ENCODE results near the gene STXBP3. TPM values are rescaled to one million over a fixed set of nuclear protein-coding genes. Genes with fewer than 3 reads are reported as not detected.

The STXBP3 gene
- total and polyA plus RNA-seq, 9 of the 15 experiments (the other 6 are each of a cell fraction or from before 2014, with no cell fraction given) = 32.5 to 52.5 (median 39.2) TPM

DNA sequence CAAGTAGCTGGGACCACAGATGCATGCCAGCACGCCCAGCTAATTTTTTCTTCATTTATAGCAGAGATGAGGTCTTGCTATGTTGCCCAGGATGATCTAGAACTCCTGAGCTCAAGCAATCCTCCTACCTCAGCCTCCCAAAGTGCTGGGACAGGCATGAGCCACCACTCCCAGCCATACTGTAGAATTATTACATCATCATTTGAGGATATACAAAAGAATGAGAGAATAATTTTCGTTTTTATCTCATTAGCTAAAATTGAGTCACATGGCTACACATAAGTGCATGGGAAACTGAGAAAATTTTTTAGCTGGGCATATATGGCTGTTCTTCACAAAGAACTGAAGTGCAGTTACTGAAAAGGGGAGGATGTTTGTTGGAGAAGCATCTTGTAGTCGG, 21.2 kb downstream of the STXBP3 start:
- 57% methylated on average over 3 of the region's 3 CpGs for WGBS (ENCODE audit: insufficient coverage, low coverage, missing lambda C conversion rate)
- BruUV-seq (replicated peaks) = no TSS peak
- ChIA-PET POLR2A (interaction anchor here (1.2 kb wide), 1 partner anchor 10 kb away, joined by 4 read pairs; no protein-coding TSS in a partner anchor), CTCF (ENCODE audit: low intra/inter-chr PET ratio) (no interaction called here)
- Histone ChIP-seq H3K9me1 (ENCODE audit: control insufficient read depth, insufficient read depth, low read length) (no peaks in the 10 kb centered on the region), H3K27me3 (ENCODE audit: control insufficient read depth in 2 of 2, insufficient read depth in 2 of 2, low read length in 2 of 2) (no peaks in the 10 kb centered on the region), H3K27ac (ENCODE audit: extremely low read depth, low read depth, low read length) (no peak overlapping the region), H3K9ac (ENCODE audit: insufficient read depth in 1 of 2, low read depth in 2 of 2, low read length in 2 of 2) (no peak overlapping the region), H4K20me1 (replicated peaks; ENCODE audit: control insufficient read depth, insufficient read depth, low read length) (no peaks in the 10 kb centered on the region), H3K36me3 (ENCODE audit: control insufficient read depth, insufficient read depth, low read length) (peaks cover 21% of the 10 kb centered on the region), H2AFZ (ENCODE audit: low read depth, low read length) (no peak overlapping the region), H3K4me3 (no peak overlapping the region), H3K4me2 (ENCODE audit: insufficient read depth, low read length) (no peak overlapping the region), H3K4me1 (replicated peaks in 1 of 2; ENCODE audit: control insufficient read depth in 2 of 2, insufficient read depth in 2 of 2, low read length in 2 of 2) (no peaks in the 10 kb centered on the region), H3K9me3 (replicated peaks; ENCODE audit: control insufficient read depth, insufficient read depth, low read depth, low read length) (no peaks in the 10 kb centered on the region), H3K79me2 (ENCODE audit: control insufficient read depth, insufficient read depth, low read length) (no peaks in the 10 kb centered on the region)
- TF ChIP-seq, protein P1, sequence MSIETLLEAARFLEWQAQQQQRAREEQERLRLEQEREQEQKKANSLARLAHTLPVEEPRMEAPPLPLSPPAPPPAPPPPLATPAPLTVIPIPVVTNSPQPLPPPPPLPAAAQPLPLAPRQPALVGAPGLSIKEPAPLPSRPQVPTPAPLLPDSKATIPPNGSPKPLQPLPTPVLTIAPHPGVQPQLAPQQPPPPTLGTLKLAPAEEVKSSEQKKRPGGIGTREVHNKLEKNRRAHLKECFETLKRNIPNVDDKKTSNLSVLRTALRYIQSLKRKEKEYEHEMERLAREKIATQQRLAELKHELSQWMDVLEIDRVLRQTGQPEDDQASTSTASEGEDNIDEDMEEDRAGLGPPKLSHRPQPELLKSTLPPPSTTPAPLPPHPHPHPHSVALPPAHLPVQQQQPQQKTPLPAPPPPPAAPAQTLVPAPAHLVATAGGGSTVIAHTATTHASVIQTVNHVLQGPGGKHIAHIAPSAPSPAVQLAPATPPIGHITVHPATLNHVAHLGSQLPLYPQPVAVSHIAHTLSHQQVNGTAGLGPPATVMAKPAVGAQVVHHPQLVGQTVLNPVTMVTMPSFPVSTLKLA (conservative IDR thresholded peaks at IDR 0.05) = no peak
- TF ChIP-seq, protein P2, sequence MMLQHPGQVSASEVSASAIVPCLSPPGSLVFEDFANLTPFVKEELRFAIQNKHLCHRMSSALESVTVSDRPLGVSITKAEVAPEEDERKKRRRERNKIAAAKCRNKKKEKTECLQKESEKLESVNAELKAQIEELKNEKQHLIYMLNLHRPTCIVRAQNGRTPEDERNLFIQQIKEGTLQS (IDR thresholded peaks at IDR 0.05) = peak; percentile 72
- TF ChIP-seq, protein P2 (CRISPR knock-in tag; conservative IDR thresholded peaks at IDR 0.05) = no peak
- no peak for TF ChIP-seq PYGO2 (tag; IDR thresholded peaks at IDR 0.05)
- no peak for TF ChIP-seq MCM5 (IDR thresholded peaks at IDR 0.05; ENCODE audit: low read depth)
- TF ChIP-seq, protein P3, sequence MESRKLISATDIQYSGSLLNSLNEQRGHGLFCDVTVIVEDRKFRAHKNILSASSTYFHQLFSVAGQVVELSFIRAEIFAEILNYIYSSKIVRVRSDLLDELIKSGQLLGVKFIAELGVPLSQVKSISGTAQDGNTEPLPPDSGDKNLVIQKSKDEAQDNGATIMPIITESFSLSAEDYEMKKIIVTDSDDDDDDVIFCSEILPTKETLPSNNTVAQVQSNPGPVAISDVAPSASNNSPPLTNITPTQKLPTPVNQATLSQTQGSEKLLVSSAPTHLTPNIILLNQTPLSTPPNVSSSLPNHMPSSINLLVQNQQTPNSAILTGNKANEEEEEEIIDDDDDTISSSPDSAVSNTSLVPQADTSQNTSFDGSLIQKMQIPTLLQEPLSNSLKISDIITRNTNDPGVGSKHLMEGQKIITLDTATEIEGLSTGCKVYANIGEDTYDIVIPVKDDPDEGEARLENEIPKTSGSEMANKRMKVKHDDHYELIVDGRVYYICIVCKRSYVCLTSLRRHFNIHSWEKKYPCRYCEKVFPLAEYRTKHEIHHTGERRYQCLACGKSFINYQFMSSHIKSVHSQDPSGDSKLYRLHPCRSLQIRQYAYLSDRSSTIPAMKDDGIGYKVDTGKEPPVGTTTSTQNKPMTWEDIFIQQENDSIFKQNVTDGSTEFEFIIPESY (CRISPR knock-in tag; IDR thresholded peaks at IDR 0.05) = no peak
- TF ChIP-seq FOXA1 (IDR thresholded peaks at IDR 0.05; ENCODE audit: borderline replicate concordance) = no peak
- no peak for TF ChIP-seq NCOA6 (IDR thresholded peaks at IDR 0.05)
- TF ChIP-seq CEBPG (CRISPR knock-in tag; IDR thresholded peaks at IDR 0.05) = no peak
- TF ChIP-seq CEBPG (tag; conservative IDR thresholded peaks at IDR 0.05 in 1 of 2, IDR thresholded peaks at IDR 0.05 in 1 of 2) = peak; percentile 37 to 52; a peak in 1 of 4 replicates
- no peak for TF ChIP-seq ZNF584 (CRISPR knock-in tag; IDR thresholded peaks at IDR 0.05; ENCODE audit: low read depth)
- TF ChIP-seq, protein P4, sequence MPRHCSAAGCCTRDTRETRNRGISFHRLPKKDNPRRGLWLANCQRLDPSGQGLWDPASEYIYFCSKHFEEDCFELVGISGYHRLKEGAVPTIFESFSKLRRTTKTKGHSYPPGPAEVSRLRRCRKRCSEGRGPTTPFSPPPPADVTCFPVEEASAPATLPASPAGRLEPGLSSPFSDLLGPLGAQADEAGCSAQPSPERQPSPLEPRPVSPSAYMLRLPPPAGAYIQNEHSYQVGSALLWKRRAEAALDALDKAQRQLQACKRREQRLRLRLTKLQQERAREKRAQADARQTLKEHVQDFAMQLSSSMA (CRISPR knock-in tag; IDR thresholded peaks at IDR 0.05) = no peak
- TF ChIP-seq TEAD4 (IDR thresholded peaks at IDR 0.05; ENCODE audit: low read length) = no peak
- TF ChIP-seq TEAD4 (CRISPR knock-in tag; IDR thresholded peaks at IDR 0.05; ENCODE audit: borderline replicate concordance) = no peak
- in situ Hi-C loops (cut with MboI) = no loop called here
- DNase-seq (ENCODE audit: extremely low read depth in 1 of 4, low spot score in 3 of 4) = no peak
- peak; percentile 26 for FAIRE-seq
- intact Hi-C loops (cut with micrococcal nuclease) = no loop called here
- ATAC-seq = no peak
